ENCODE measurements around the gene TOMM70.
A peak's percentile ranks its signal among the peaks of the same experiment; 100 is the strongest.

Gene TOMM70

DNA sequence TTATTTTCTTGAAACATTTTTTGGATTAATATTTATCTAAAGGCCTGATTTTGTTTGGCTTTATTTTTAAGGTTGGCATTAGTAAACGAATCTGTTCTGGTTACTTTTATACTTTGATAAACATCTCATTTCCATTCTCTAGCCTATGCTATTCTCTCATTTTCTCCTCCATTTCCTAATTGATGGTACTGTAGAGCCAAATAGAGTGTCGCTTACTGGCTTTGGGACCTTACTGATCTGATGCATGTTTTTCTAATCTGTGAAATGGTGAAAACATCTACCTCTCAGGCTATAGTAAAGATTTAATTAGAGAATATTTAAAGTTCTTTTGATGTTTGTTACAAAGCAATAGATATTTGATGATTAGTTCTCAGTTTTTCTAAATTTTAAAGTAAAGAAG lies 2.0 kb upstream of the TOMM70 start (continued):
- TF ChIP-seq, protein P1, sequence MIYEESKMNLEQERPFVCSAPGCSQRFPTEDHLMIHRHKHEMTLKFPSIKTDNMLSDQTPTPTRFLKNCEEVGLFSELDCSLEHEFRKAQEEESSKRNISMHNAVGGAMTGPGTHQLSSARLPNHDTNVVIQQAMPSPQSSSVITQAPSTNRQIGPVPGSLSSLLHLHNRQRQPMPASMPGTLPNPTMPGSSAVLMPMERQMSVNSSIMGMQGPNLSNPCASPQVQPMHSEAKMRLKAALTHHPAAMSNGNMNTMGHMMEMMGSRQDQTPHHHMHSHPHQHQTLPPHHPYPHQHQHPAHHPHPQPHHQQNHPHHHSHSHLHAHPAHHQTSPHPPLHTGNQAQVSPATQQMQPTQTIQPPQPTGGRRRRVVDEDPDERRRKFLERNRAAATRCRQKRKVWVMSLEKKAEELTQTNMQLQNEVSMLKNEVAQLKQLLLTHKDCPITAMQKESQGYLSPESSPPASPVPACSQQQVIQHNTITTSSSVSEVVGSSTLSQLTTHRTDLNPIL (CRISPR knock-in tag; IDR thresholded peaks at IDR 0.05; ENCODE audit: low read depth): no peak
- TF ChIP-seq, protein P2, sequence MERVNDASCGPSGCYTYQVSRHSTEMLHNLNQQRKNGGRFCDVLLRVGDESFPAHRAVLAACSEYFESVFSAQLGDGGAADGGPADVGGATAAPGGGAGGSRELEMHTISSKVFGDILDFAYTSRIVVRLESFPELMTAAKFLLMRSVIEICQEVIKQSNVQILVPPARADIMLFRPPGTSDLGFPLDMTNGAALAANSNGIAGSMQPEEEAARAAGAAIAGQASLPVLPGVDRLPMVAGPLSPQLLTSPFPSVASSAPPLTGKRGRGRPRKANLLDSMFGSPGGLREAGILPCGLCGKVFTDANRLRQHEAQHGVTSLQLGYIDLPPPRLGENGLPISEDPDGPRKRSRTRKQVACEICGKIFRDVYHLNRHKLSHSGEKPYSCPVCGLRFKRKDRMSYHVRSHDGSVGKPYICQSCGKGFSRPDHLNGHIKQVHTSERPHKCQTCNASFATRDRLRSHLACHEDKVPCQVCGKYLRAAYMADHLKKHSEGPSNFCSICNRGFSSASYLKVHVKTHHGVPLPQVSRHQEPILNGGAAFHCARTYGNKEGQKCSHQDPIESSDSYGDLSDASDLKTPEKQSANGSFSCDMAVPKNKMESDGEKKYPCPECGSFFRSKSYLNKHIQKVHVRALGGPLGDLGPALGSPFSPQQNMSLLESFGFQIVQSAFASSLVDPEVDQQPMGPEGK (CRISPR knock-in tag; IDR thresholded peaks at IDR 0.05; ENCODE audit: borderline replicate concordance): no peak
- no peak for TF ChIP-seq ISL1 (CRISPR knock-in tag; IDR thresholded peaks at IDR 0.05)
- TF ChIP-seq CSDC2 (CRISPR knock-in tag; IDR thresholded peaks at IDR 0.05): no peak
- TF ChIP-seq RARB (CRISPR knock-in tag; IDR thresholded peaks at IDR 0.05): no peak
- TF ChIP-seq ARNTL (CRISPR knock-in tag; IDR thresholded peaks at IDR 0.05; ENCODE audit: borderline replicate concordance, low read depth): no peak
- TF ChIP-seq TOX (CRISPR knock-in tag; IDR thresholded peaks at IDR 0.05; ENCODE audit: borderline replicate concordance): no peak
- no peak for TF ChIP-seq TCF4 (CRISPR knock-in tag; IDR thresholded peaks at IDR 0.05; ENCODE audit: borderline replicate concordance)
- no peak for TF ChIP-seq PPARA (CRISPR knock-in tag; IDR thresholded peaks at IDR 0.05; ENCODE audit: borderline replicate concordance)

DNA sequence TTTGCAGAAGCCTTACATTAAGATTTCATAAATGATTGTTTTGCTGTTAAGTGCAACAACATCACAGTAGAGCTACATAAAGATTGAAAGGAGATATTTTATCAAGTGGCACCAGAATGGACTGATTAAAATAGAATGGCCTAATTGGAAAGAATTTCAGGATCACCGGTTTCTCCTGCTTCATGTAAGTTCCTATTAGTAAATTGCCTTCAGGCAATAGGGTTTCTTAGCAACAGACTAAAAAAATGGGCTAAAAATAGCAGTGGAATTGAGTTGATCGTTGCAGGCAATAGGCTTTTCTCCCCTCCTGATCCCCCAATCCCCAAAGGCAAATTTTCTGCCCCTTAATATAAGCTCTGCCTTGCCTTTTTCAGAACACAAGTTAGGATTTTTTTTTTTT lies 1.4 kb upstream of the TOMM70 start:
- TF ChIP-seq ZFP3 (CRISPR knock-in tag; IDR thresholded peaks at IDR 0.05): no peak
- TF ChIP-seq CSDC2 (CRISPR knock-in tag; IDR thresholded peaks at IDR 0.05): no peak
- TF ChIP-seq TCF4 (CRISPR knock-in tag; IDR thresholded peaks at IDR 0.05; ENCODE audit: borderline replicate concordance): no peak
- no peak for TF ChIP-seq ZC3H10 (CRISPR knock-in tag; IDR thresholded peaks at IDR 0.05)
- TF ChIP-seq ZNF8 (CRISPR knock-in tag; IDR thresholded peaks at IDR 0.05): no peak
- TF ChIP-seq ISL1 (CRISPR knock-in tag; IDR thresholded peaks at IDR 0.05): no peak
- no peak for TF ChIP-seq OSR1 (CRISPR knock-in tag; IDR thresholded peaks at IDR 0.05)
- TF ChIP-seq ZNF70 (CRISPR knock-in tag; IDR thresholded peaks at IDR 0.05): no peak
- no peak for TF ChIP-seq BACH2 (CRISPR knock-in tag; IDR thresholded peaks at IDR 0.05; ENCODE audit: borderline replicate concordance)
- TF ChIP-seq ZFP30 (CRISPR knock-in tag; IDR thresholded peaks at IDR 0.05): no peak
- TF ChIP-seq, protein P1 (CRISPR knock-in tag; IDR thresholded peaks at IDR 0.05; ENCODE audit: low read depth): no peak
- TF ChIP-seq ZNF565 (CRISPR knock-in tag; conservative IDR thresholded peaks at IDR 0.05; ENCODE audit: low read depth): no peak
- TF ChIP-seq, protein P3, sequence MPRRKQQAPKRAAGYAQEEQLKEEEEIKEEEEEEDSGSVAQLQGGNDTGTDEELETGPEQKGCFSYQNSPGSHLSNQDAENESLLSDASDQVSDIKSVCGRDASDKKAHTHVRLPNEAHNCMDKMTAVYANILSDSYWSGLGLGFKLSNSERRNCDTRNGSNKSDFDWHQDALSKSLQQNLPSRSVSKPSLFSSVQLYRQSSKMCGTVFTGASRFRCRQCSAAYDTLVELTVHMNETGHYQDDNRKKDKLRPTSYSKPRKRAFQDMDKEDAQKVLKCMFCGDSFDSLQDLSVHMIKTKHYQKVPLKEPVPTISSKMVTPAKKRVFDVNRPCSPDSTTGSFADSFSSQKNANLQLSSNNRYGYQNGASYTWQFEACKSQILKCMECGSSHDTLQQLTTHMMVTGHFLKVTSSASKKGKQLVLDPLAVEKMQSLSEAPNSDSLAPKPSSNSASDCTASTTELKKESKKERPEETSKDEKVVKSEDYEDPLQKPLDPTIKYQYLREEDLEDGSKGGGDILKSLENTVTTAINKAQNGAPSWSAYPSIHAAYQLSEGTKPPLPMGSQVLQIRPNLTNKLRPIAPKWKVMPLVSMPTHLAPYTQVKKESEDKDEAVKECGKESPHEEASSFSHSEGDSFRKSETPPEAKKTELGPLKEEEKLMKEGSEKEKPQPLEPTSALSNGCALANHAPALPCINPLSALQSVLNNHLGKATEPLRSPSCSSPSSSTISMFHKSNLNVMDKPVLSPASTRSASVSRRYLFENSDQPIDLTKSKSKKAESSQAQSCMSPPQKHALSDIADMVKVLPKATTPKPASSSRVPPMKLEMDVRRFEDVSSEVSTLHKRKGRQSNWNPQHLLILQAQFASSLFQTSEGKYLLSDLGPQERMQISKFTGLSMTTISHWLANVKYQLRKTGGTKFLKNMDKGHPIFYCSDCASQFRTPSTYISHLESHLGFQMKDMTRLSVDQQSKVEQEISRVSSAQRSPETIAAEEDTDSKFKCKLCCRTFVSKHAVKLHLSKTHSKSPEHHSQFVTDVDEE (CRISPR knock-in tag; IDR thresholded peaks at IDR 0.05): no peak
- TF ChIP-seq, protein P2 (CRISPR knock-in tag; IDR thresholded peaks at IDR 0.05; ENCODE audit: borderline replicate concordance): no peak
- no peak for TF ChIP-seq PPARA (CRISPR knock-in tag; IDR thresholded peaks at IDR 0.05; ENCODE audit: borderline replicate concordance)
- TF ChIP-seq, protein P4, sequence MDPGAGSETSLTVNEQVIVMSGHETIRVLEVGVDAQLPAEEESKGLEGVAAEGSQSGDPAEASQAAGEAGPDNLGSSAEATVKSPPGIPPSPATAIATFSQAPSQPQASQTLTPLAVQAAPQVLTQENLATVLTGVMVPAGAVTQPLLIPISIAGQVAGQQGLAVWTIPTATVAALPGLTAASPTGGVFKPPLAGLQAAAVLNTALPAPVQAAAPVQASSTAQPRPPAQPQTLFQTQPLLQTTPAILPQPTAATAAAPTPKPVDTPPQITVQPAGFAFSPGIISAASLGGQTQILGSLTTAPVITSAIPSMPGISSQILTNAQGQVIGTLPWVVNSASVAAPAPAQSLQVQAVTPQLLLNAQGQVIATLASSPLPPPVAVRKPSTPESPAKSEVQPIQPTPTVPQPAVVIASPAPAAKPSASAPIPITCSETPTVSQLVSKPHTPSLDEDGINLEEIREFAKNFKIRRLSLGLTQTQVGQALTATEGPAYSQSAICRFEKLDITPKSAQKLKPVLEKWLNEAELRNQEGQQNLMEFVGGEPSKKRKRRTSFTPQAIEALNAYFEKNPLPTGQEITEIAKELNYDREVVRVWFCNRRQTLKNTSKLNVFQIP (CRISPR knock-in tag; IDR thresholded peaks at IDR 0.05; ENCODE audit: borderline replicate concordance, low read depth): no peak
- TF ChIP-seq RARB (CRISPR knock-in tag; IDR thresholded peaks at IDR 0.05): no peak
- no peak for TF ChIP-seq TOX (CRISPR knock-in tag; IDR thresholded peaks at IDR 0.05; ENCODE audit: borderline replicate concordance)
- no peak for TF ChIP-seq GLIS3 (CRISPR knock-in tag; IDR thresholded peaks at IDR 0.05)
- no peak for TF ChIP-seq ARNTL (CRISPR knock-in tag; IDR thresholded peaks at IDR 0.05; ENCODE audit: borderline replicate concordance, low read depth)
- ATAC-seq: peak; percentile 16

Data from SK-N-SH treated with all-trans-retinoic acid at 6 μM for 48 hours (cell line).